OCI-LY3 (cell line): ENCODE results near the gene HSD11B1L.

ENCODE experiments used
- H2AFZ ChIP-seq: fragments of 200-600, 300-600 bp; shearing (Covaris generic); 2 replicates; pipeline ENCODE4 v1.6.0; 2014; ENCODE audit warnings: antibody characterized with exemption, low read depth, low read length
- H3K27ac ChIP-seq: fragments of 200-600, 300-600 bp; sonication (generic); 2 replicates; pipeline ENCODE4 v1.5.1; 2014; ENCODE audit warnings: mild to moderate bottlenecking, low read length, moderate library complexity, mixed read lengths
- H3K27me3 ChIP-seq: fragments of 200-600, 300-600 bp; sonication (generic); 2 replicates; pipeline ENCODE4 v1.6.1; 2014; ENCODE audit warnings: low read depth, low read length, mixed read lengths
- H3K36me3 ChIP-seq: fragments of 200-600, 300-600 bp; sonication (generic); replicated peaks from 2 replicates; pipeline ENCODE3; 2014; ENCODE audit warnings: low read depth, low read length, mixed read lengths
- H3K4me1 ChIP-seq: fragments of 300-600, 200-600 bp; sonication (generic); 2 replicates; pipeline ENCODE4 v1.6.1; 2014; ENCODE audit warnings: low read length, mixed read lengths
- H3K4me2 ChIP-seq: fragments of 200-600, 300-600 bp; sonication (generic); 2 replicates; pipeline ENCODE4 v1.6.1; 2014; ENCODE audit warnings: low read length, mixed read lengths
- H3K4me3 ChIP-seq: fragments of 300-600, 200-600 bp; sonication (generic); 2 replicates; pipeline ENCODE4 v1.5.1; 2014; ENCODE audit warnings: antibody characterized with exemption, mild to moderate bottlenecking, low read length, moderate library complexity
- H3K79me2 ChIP-seq: fragments of 300-600, 200-600 bp; shearing (Covaris generic); 2 replicates; pipeline ENCODE4 v1.6.1; 2014; ENCODE audit warnings: mild to moderate bottlenecking, low read length, mixed read lengths
- H3K9ac ChIP-seq: fragments of 300-600, 200-600 bp; shearing (Covaris generic); 2 replicates; pipeline ENCODE4 v1.6.0; 2014; ENCODE audit warnings: mild to moderate bottlenecking, low read length, moderate library complexity
- H3K9me3 ChIP-seq: fragments of 200-600, 300-600 bp; shearing (Covaris generic); 2 replicates; pipeline ENCODE4 v1.6.1; 2014; ENCODE audit warnings: low read length, mixed read lengths; ENCODE audit not compliant: insufficient read depth
- H4K20me1 ChIP-seq: fragments of 200-600, 300-600 bp; sonication (generic); 2 replicates; pipeline ENCODE4 v1.6.1; 2016; ENCODE audit warnings: low read length, mixed read lengths; ENCODE audit not compliant: insufficient read depth
- CTCF ChIP-seq: fragments of 200-600, 300-600 bp; sonication (generic); IDR thresholded peaks from 2 replicates; pipeline ENCODE4 v1.5.1; 2014; ENCODE audit warnings: antibody characterized with exemption, low read length, low read depth
- EZH2phosphoT487 ChIP-seq: fragments of 200-600 bp; shearing (Covaris generic); IDR thresholded peaks from 2 replicates; pipeline ENCODE4 v1.6.1; 2018; ENCODE audit warnings: antibody characterized with exemption, mixed run types, low read depth

HSD11B1L gene

GRCh38 chr19:5671600-5671999, 9.2 kb upstream of the HSD11B1L start:
- H3K79me2 ChIP-seq: peaks cover 7% of the 10 kb centered on the region; the same call in 1 of the 2 replicates
- no peaks in the 10 kb centered on the region for H3K4me1 ChIP-seq
- no peaks in the 10 kb centered on the region for H3K9me3 ChIP-seq
- H3K4me3 ChIP-seq: no peak overlapping the region
- no peaks in the 10 kb centered on the region for H3K27me3 ChIP-seq
- peaks cover 42% of the 10 kb centered on the region for H3K36me3 ChIP-seq
- no peak overlapping the region for H3K9ac ChIP-seq
- no peak overlapping the region for H2AFZ ChIP-seq
- H3K27ac ChIP-seq: no peak overlapping the region
- no peak overlapping the region for H3K4me2 ChIP-seq
- TF ChIP-seq EZH2phosphoT487: no peak
- TF ChIP-seq CTCF: no peak
- peaks cover 8% of the 10 kb centered on the region; the same call in 1 of the 2 replicates for H4K20me1 ChIP-seq

- Histone ChIP-seq H3K9me3 (no peaks in the 10 kb centered on the region), H4K20me1 (no peaks in the 10 kb centered on the region; the same call in 1 of the 2 replicates), H3K36me3 (peaks cover 32% of the 10 kb centered on the region), H3K27ac (no peak overlapping the region), H2AFZ (no peak overlapping the region), H3K27me3 (no peaks in the 10 kb centered on the region), H3K4me2 (no peak overlapping the region), H3K4me3 (no peak overlapping the region), H3K9ac (no peak overlapping the region), H3K4me1 (no peaks in the 10 kb centered on the region), H3K79me2 (peaks cover 3% of the 10 kb centered on the region; the same call in 1 of the 2 replicates)
- TF ChIP-seq EZH2phosphoT487 (no peak), CTCF (no peak)
Observed at GRCh38 chr19:5672708-5673459, 7.9 kb upstream of the HSD11B1L start.

- no peaks in the 10 kb centered on the region for H3K9me3 ChIP-seq
- H4K20me1 ChIP-seq: no peaks in the 10 kb centered on the region; the same call in 1 of the 2 replicates
- H3K4me1 ChIP-seq: no peaks in the 10 kb centered on the region
- H2AFZ ChIP-seq: no peak overlapping the region
- TF ChIP-seq EZH2phosphoT487 (no peak), CTCF (no peak)
- peaks cover 31% of the 10 kb centered on the region for H3K36me3 ChIP-seq
- no peak overlapping the region for H3K4me3 ChIP-seq
- H3K9ac ChIP-seq: no peak overlapping the region
- no peak overlapping the region for H3K4me2 ChIP-seq
- H3K79me2 ChIP-seq: peaks cover 3% of the 10 kb centered on the region; the same call in 1 of the 2 replicates
- no peaks in the 10 kb centered on the region for H3K27me3 ChIP-seq
- H3K27ac ChIP-seq: no peak overlapping the region
Observed at GRCh38 chr19:5673752-5674151, 7.1 kb upstream of the HSD11B1L start.

- no peaks in the 10 kb centered on the region for H3K9me3 ChIP-seq
- no peak overlapping the region for H2AFZ ChIP-seq
- H3K4me1 ChIP-seq: peaks cover 7% of the 10 kb centered on the region; the same call in 1 of the 2 replicates
- no peaks in the 10 kb centered on the region for H4K20me1 ChIP-seq
- no peak overlapping the region for H3K4me3 ChIP-seq
- H3K27me3 ChIP-seq: no peaks in the 10 kb centered on the region
- no peak overlapping the region for H3K4me2 ChIP-seq
- no peak overlapping the region for H3K9ac ChIP-seq
- TF ChIP-seq CTCF (no peak), EZH2phosphoT487 (no peak)
- H3K36me3 ChIP-seq: peaks cover 21% of the 10 kb centered on the region
- peaks cover 7% of the 10 kb centered on the region for H3K79me2 ChIP-seq
- H3K27ac ChIP-seq: no peak overlapping the region
Observed at GRCh38 chr19:5674714-5675113, 6.1 kb upstream of the HSD11B1L start.
